SH-SY5Y (cell line): ENCODE measurements around the gene LRIG1.

ENCODE experiments used
- GATA2 ChIP-seq: IDR thresholded peaks from 2 replicates; pipeline ENCODE4 v1.6.1; 2011; ENCODE audit warnings: mild to moderate bottlenecking, low read depth, low read length
- GATA3 ChIP-seq: IDR thresholded peaks from 2 replicates; pipeline ENCODE4 v1.6.1; 2011; ENCODE audit warnings: low read depth, mild to moderate bottlenecking, low read length, moderate library complexity

- TF ChIP-seq GATA2 = no peak
- no peak for TF ChIP-seq GATA3
Measured at GRCh38 chr3:66416556-66417304, 84.1 kb downstream of the LRIG1 start.
